ENCODE results near the gene RPL21.
"Not testable (repeated sequence)": the region's sequence is repeated elsewhere in the genome, so short reads cannot be mapped to it uniquely, and the experiment has no call there.

Gene RPL21

GRCh38 chr13:27289011-27289665, 37.8 kb downstream of the RPL21 start:
- DNase-seq (ENCODE audit: insufficient read length, low spot score) (no peak), FAIRE-seq (no peak)
- no peak for TF ChIP-seq POLR2A (IDR thresholded peaks at IDR 0.05; ENCODE audit: low read depth, low read length)

- TF ChIP-seq POLR2A (IDR thresholded peaks at IDR 0.05; ENCODE audit: low read depth, low read length) = no peak
- no peak for FAIRE-seq
Observed at GRCh38 chr13:27290715-27291114, 39.4 kb downstream of the RPL21 start.

GRCh38 chr13:27291967-27292366, 40.6 kb downstream of the RPL21 start:
- FAIRE-seq; DNase-seq (ENCODE audit: insufficient read length, low spot score): not testable (repeated sequence)

More at GRCh38 chr13:27290715-27291114, 39.4 kb downstream of the RPL21 start:
- DNase-seq (ENCODE audit: insufficient read length, low spot score) = no peak

GRCh38 chr13:27293076-27293691, 41.8 kb downstream of the RPL21 start:
- DNase-seq (ENCODE audit: insufficient read length, low spot score) (no peak), FAIRE-seq (no peak)
- no peak for TF ChIP-seq POLR2A (IDR thresholded peaks at IDR 0.05; ENCODE audit: low read depth, low read length)

- FAIRE-seq (no peak), DNase-seq (ENCODE audit: insufficient read length, low spot score) (no peak)
- no peak for TF ChIP-seq POLR2A (IDR thresholded peaks at IDR 0.05; ENCODE audit: low read depth, low read length)
Observed at GRCh38 chr13:27293873-27294515, 42.6 kb downstream of the RPL21 start.

GRCh38 chr13:27295096-27295495, 43.7 kb downstream of the RPL21 start:
- FAIRE-seq = no peak
- no peak for TF ChIP-seq POLR2A (IDR thresholded peaks at IDR 0.05; ENCODE audit: low read depth, low read length)
- no peak for DNase-seq (ENCODE audit: insufficient read length, low spot score)

GRCh38 chr13:27295660-27296059, 44.3 kb downstream of the RPL21 start:
- FAIRE-seq (no peak), DNase-seq (ENCODE audit: insufficient read length, low spot score) (no peak)
- TF ChIP-seq POLR2A (IDR thresholded peaks at IDR 0.05; ENCODE audit: low read depth, low read length) = no peak

- DNase-seq (ENCODE audit: insufficient read length, low spot score) = no peak
- no peak for TF ChIP-seq POLR2A (IDR thresholded peaks at IDR 0.05; ENCODE audit: low read depth, low read length)
- FAIRE-seq = no peak
Observed at GRCh38 chr13:27296496-27296895, 45.1 kb downstream of the RPL21 start.

GRCh38 chr13:27298849-27299248, 47.5 kb downstream of the RPL21 start:
- no peak for FAIRE-seq
- TF ChIP-seq POLR2A (IDR thresholded peaks at IDR 0.05; ENCODE audit: low read depth, low read length) = no peak
- DNase-seq (ENCODE audit: insufficient read length, low spot score) = no peak

GRCh38 chr13:27300406-27300805, 49.0 kb downstream of the RPL21 start:
- DNase-seq (ENCODE audit: insufficient read length, low spot score); FAIRE-seq: not testable (repeated sequence)

- no peak for TF ChIP-seq POLR2A (IDR thresholded peaks at IDR 0.05; ENCODE audit: low read depth, low read length)
- no peak for FAIRE-seq
- DNase-seq (ENCODE audit: insufficient read length, low spot score) = no peak
Observed at GRCh38 chr13:27300941-27301586, 49.7 kb downstream of the RPL21 start.

- no peak for DNase-seq (ENCODE audit: insufficient read length, low spot score)
Observed at GRCh38 chr13:27302643-27303262, 51.4 kb downstream of the RPL21 start.

GRCh38 chr13:27304099-27304498, 52.7 kb downstream of the RPL21 start:
- no peak for DNase-seq (ENCODE audit: insufficient read length, low spot score)
- no peak for FAIRE-seq
- no peak for TF ChIP-seq POLR2A (IDR thresholded peaks at IDR 0.05; ENCODE audit: low read depth, low read length)

More at GRCh38 chr13:27302643-27303262, 51.4 kb downstream of the RPL21 start:
- no peak for FAIRE-seq
- TF ChIP-seq POLR2A (IDR thresholded peaks at IDR 0.05; ENCODE audit: low read depth, low read length) = no peak

- FAIRE-seq = no peak
- TF ChIP-seq POLR2A (IDR thresholded peaks at IDR 0.05; ENCODE audit: low read depth, low read length) = no peak
- no peak for DNase-seq (ENCODE audit: insufficient read length, low spot score)
Observed at GRCh38 chr13:27304611-27305010, 53.3 kb downstream of the RPL21 start.

Data from H54 (cell line).